H1 (cell line): ENCODE data around the gene KLF6. TPM values are rescaled to one million over a fixed set of nuclear protein-coding genes. Genes with fewer than 3 reads are reported as not detected.
A peak's percentile ranks its signal among the peaks of the same experiment; 100 is the strongest.

Experiments used
- CTCF ChIA-PET: fragments of 300-600 bp; sonication (Branson Sonifier 250); formaldehyde crosslinking; loops from one replicate; lab custom pipeline; 2021; ENCODE audit not compliant: partially characterized antibody; lab: Charles Lee
- POLR2A ChIA-PET: fragments of 300-600 bp; sonication (Branson Sonifier 250); formaldehyde crosslinking; loops from one replicate; lab custom pipeline; 2021; ENCODE audit warnings: inconsistent platforms; ENCODE audit not compliant: partially characterized antibody; lab: Charles Lee
- DNase-seq, 2 experiments: peaks; one replicate each; pipeline versions ENCODE4 v3.0.0 to v3.0.0-alpha.2; 2010 to 2022; ENCODE audit warnings: low spot score in 2 of 2, low read depth in 1 of 2, mixed read lengths in 1 of 2
- FAIRE-seq: peaks from 2 replicates; lab custom pipeline; 2011; peaks lifted over from hg19 to GRCh38; lab: Jason Lieb, UNC
- H2AFZ ChIP-seq: 2 replicates; pipeline ENCODE4 v1.8.1; 2012; ENCODE audit warnings: low read length, inconsistent platforms
- H2AK5ac ChIP-seq: 2 replicates; pipeline ENCODE4 v1.6.1; 2013; ENCODE audit warnings: low read depth, low read length
- H2BK120ac ChIP-seq: replicated peaks from 2 replicates; pipeline ENCODE3; 2013; ENCODE audit warnings: low read depth, low read length, inconsistent platforms
- H2BK12ac ChIP-seq: 2 replicates; pipeline ENCODE4 v1.6.1; 2013; ENCODE audit warnings: low read depth, low read length
- H2BK15ac ChIP-seq: 2 replicates; pipeline ENCODE4 v1.6.1; 2013; ENCODE audit warnings: low read length
- H2BK20ac ChIP-seq: 2 replicates; pipeline ENCODE4 v1.6.1; 2013; ENCODE audit warnings: low read length
- H2BK5ac ChIP-seq: 2 replicates; pipeline ENCODE4 v1.6.1; 2013; ENCODE audit warnings: low read depth, low read length
- H3K14ac ChIP-seq: 2 replicates; pipeline ENCODE4 v1.6.1; 2013; ENCODE audit warnings: inconsistent platforms; ENCODE audit not compliant: insufficient read length
- H3K18ac ChIP-seq: 2 replicates; pipeline ENCODE4 v1.6.1; 2013; ENCODE audit warnings: low read length; ENCODE audit errors: extremely low read depth
- H3K23ac ChIP-seq: 2 replicates; pipeline ENCODE4 v1.6.1; 2013; ENCODE audit warnings: inconsistent platforms; ENCODE audit not compliant: insufficient read length
- H3K23me2 ChIP-seq: 2 replicates; pipeline ENCODE4 v1.6.1; 2013; ENCODE audit warnings: low read depth, low read length
- H3K27ac ChIP-seq: 2 replicates; pipeline ENCODE4 v1.6.1; 2011; ENCODE audit warnings: low read depth, low read length, inconsistent platforms
- H3K27me3 ChIP-seq, 4 experiments: replicated peaks in 1 of 4; 1 replicate in 1 of 4; 2 replicates in 3 of 4; pipeline versions ENCODE4 v1.6.1 to v1.8.1; 2011 to 2013; ENCODE audit warnings: low read length in 3 of 4, mild to moderate bottlenecking in 3 of 4, inconsistent platforms in 2 of 4, mixed read lengths in 2 of 4, moderate library complexity in 1 of 4; ENCODE audit not compliant: control insufficient read depth in 3 of 4, insufficient read depth in 3 of 4; ENCODE audit errors: extremely low read depth in 1 of 4
- H3K36me3 ChIP-seq, 4 experiments: 2 replicates each; pipeline versions ENCODE4 v1.6.1 to v1.8.1; 2011 to 2013; ENCODE audit warnings: mild to moderate bottlenecking in 4 of 4, low read length in 3 of 4, moderate library complexity in 2 of 4, control low read depth in 1 of 4, inconsistent platforms in 1 of 4; ENCODE audit not compliant: insufficient read depth in 4 of 4, control insufficient read depth in 2 of 4
- H3K4ac ChIP-seq: replicated peaks from 2 replicates; pipeline ENCODE3; 2013; ENCODE audit warnings: low read length, low read depth, mixed read lengths, inconsistent platforms; ENCODE audit not compliant: insufficient read length
- H3K4me1 ChIP-seq, 4 experiments: replicated peaks in 1 of 4; 1 replicate in 1 of 4; 2 replicates in 3 of 4; pipeline versions ENCODE4 v1.6.1 to v1.8.1; 2011 to 2013; ENCODE audit warnings: low read length in 3 of 4, inconsistent platforms in 2 of 4, mixed read lengths in 1 of 4; ENCODE audit not compliant: insufficient read depth in 4 of 4, control insufficient read depth in 3 of 4
- H3K4me2 ChIP-seq, 2 experiments: 2 replicates each; pipeline versions ENCODE4 v1.6.1 to v1.8.1; 2011 to 2013; ENCODE audit warnings: low read depth in 2 of 2, low read length in 2 of 2, control low read depth in 1 of 2, inconsistent platforms in 1 of 2, mild to moderate bottlenecking in 1 of 2; ENCODE audit not compliant: insufficient read depth in 1 of 2
- H3K4me3 ChIP-seq, 4 experiments: fragments of 200-600, 300-600 bp in 1 of 4; sonication (generic), shearing (Covaris generic), sonication (Bioruptor Twin) in 1 of 4; 2 replicates each; pipeline versions ENCODE4 v1.5.1 to v1.8.1; 2011 to 2016; ENCODE audit warnings: low read length in 4 of 4, low read depth in 3 of 4, control low read depth in 2 of 4, inconsistent platforms in 2 of 4, mild to moderate bottlenecking in 2 of 4, mixed read lengths in 1 of 4, moderate library complexity in 1 of 4; ENCODE audit not compliant: insufficient read depth in 2 of 4; ENCODE audit errors: extremely low read depth in 1 of 4
- H3K56ac ChIP-seq: replicated peaks from 2 replicates; pipeline ENCODE3; 2013; ENCODE audit warnings: low read depth, mild to moderate bottlenecking, mixed read lengths, low read length, inconsistent platforms; ENCODE audit not compliant: insufficient read length
- H3K79me1 ChIP-seq: 2 replicates; pipeline ENCODE4 v1.6.1; 2013; ENCODE audit warnings: low read depth, low read length, control low read depth
- H3K79me2 ChIP-seq, 2 experiments: 2 replicates each; pipeline versions ENCODE4 v1.6.1 to v1.8.1; 2012 to 2013; ENCODE audit warnings: low read length in 2 of 2, mild to moderate bottlenecking in 2 of 2, inconsistent platforms in 1 of 2; ENCODE audit not compliant: insufficient read depth in 2 of 2, control insufficient read depth in 1 of 2
- H3K9ac ChIP-seq, 4 experiments: replicated peaks in 1 of 4; 1 replicate in 1 of 4; 2 replicates in 3 of 4; pipeline versions ENCODE4 v1.6.1 to v1.8.1; 2011 to 2013; ENCODE audit warnings: low read depth in 3 of 4, low read length in 3 of 4, control low read depth in 2 of 4, mild to moderate bottlenecking in 2 of 4, moderate library complexity in 2 of 4, inconsistent platforms in 1 of 4; ENCODE audit errors: extremely low read depth in 1 of 4
- H3K9me3 ChIP-seq, 2 experiments: 2 replicates each; pipeline versions ENCODE4 v1.6.1 to v1.8.1; 2012 to 2013; ENCODE audit warnings: mild to moderate bottlenecking in 2 of 2, moderate library complexity in 2 of 2, control low read depth in 1 of 2, inconsistent platforms in 1 of 2, low read depth in 1 of 2, low read length in 1 of 2, mixed read lengths in 1 of 2; ENCODE audit not compliant: insufficient read depth in 2 of 2
- H4K20me1 ChIP-seq, 2 experiments: replicated peaks in 1 of 2; 2 replicates each; pipeline versions ENCODE3 to v1.8.1; 2011 to 2013; ENCODE audit warnings: inconsistent platforms in 2 of 2, low read length in 2 of 2, mild to moderate bottlenecking in 1 of 2; ENCODE audit not compliant: insufficient read depth in 2 of 2, control insufficient read depth in 1 of 2
- H4K5ac ChIP-seq: 2 replicates; pipeline ENCODE4 v1.6.1; 2013; ENCODE audit warnings: low read length, low read depth, mixed read lengths, inconsistent platforms; ENCODE audit not compliant: insufficient read length
- H4K8ac ChIP-seq: 2 replicates; pipeline ENCODE4 v1.8.0; 2013; ENCODE audit warnings: mild to moderate bottlenecking, moderate library complexity, low read length, inconsistent platforms; ENCODE audit not compliant: insufficient read depth; ENCODE audit errors: extremely low read depth
- H4K91ac ChIP-seq: replicated peaks from 2 replicates; pipeline ENCODE3; 2013; ENCODE audit warnings: low read length, mixed read lengths, inconsistent platforms; ENCODE audit not compliant: insufficient read length
- CHD2 ChIP-seq: IDR thresholded peaks from 2 replicates; pipeline ENCODE4 v1.6.1; 2012; ENCODE audit warnings: low read length, improper control_type of control experiment
- HDAC2 ChIP-seq, 2 experiments: fragments of 300-600 bp in 1 of 2; sonication (generic) in 1 of 2; IDR thresholded peaks; 2 replicates each; pipeline ENCODE4 v1.6.1; 2011 to 2012; ENCODE audit warnings: low read depth in 2 of 2, low read length in 2 of 2, mild to moderate bottlenecking in 2 of 2, moderate library complexity in 2 of 2, borderline replicate concordance in 1 of 2, inconsistent platforms in 1 of 2
- POLR2A ChIP-seq, 2 experiments: IDR thresholded peaks; 1 replicate in 1 of 2; 2 replicates in 1 of 2; pipeline ENCODE4 v1.6.1; 2011; ENCODE audit warnings: low read depth in 2 of 2, low read length in 2 of 2, mild to moderate bottlenecking in 2 of 2; ENCODE audit errors: control extremely low read depth in 1 of 2
- POLR2AphosphoS5 ChIP-seq: IDR thresholded peaks from 2 replicates; pipeline ENCODE4 v1.6.1; 2011; ENCODE audit warnings: low read depth, low read length
- RXRA ChIP-seq: IDR thresholded peaks from 2 replicates; pipeline ENCODE4 v1.6.1; 2011; ENCODE audit warnings: low read depth, mild to moderate bottlenecking, low read length, moderate library complexity; ENCODE audit not compliant: insufficient read depth
- SIN3A ChIP-seq, 2 experiments: IDR thresholded peaks in 1 of 2; conservative IDR thresholded peaks in 1 of 2; 2 replicates each; pipeline ENCODE4 v1.6.1; 2011 to 2012; ENCODE audit warnings: low read length in 2 of 2, improper control_type of control experiment in 1 of 2, low read depth in 1 of 2, mild to moderate bottlenecking in 1 of 2
- TAF1 ChIP-seq: IDR thresholded peaks from 2 replicates; pipeline ENCODE4 v1.6.1; 2011; ENCODE audit warnings: mild to moderate bottlenecking, low read depth, low read length
- WGBS, 2 experiments: shearing (Covaris generic) in 1 of 2; methylation state at CpG; one replicate each; pipeline versions ENCODE4 v1.1.6 to v1.1.7; 2013 to 2015; ENCODE audit warnings: low lambda C conversion rate in 2 of 2, mixed read lengths in 2 of 2, inconsistent platforms in 1 of 2, low coverage in 1 of 2, missing lambda C conversion rate in 1 of 2; ENCODE audit not compliant: insufficient replicate concordance in 2 of 2, insufficient coverage in 1 of 2, insufficient read length in 1 of 2; ENCODE audit errors: extremely low coverage in 1 of 2, missing lambda C conversion rate in 1 of 2; 5-methylcytosine and 5-hydroxymethylcytosine counted together
- long read RNA-seq, 2 experiments: library from RNA in 1 of 2; library from capped mRNA in 1 of 2; stranded (forward); transcript quantifications; one replicate each; pipeline ENCODE4 v2.0.0, GENCODE V29; 2021; ENCODE audit warnings: inconsistent platforms in 1 of 2
- polyA minus RNA-seq, 3 experiments: library from RNA; depleted of rRNA, polyadenylated mRNA; stranded (reverse); fragments of >200 nt; gene quantifications; 1 replicate in 2 of 3; 2 replicates in 1 of 3; pipeline ENCODE4 v1.2.3, GENCODE V29; 2011
- polyA plus RNA-seq, 7 experiments: library from polyadenylated mRNA; depleted of rRNA in 3 of 7; stranded (reverse) in 5 of 7; unstranded in 2 of 7; fragments of >200 nt in 5 of 7; fragments of 200-250 nt in 2 of 7; gene quantifications; 1 replicate in 5 of 7; 2 replicates in 1 of 7; 4 replicates in 1 of 7; pipeline versions ENCODE4 v1.2.1 to v1.2.3, GENCODE V29; 2011 to 2013; ENCODE audit warnings: missing spikeins in 2 of 7, mixed read lengths in 2 of 7
- total RNA-seq: library from RNA; stranded (reverse); fragmentation: NEBNext Ultra II Directional; extraction: Animal tissue kit (Norgen Biotek cat#: 25700); gene quantifications from 2 replicates; pipeline ENCODE4 v1.2.1, GENCODE V29; 2021
- TF ChIP-seq, protein P1 (sequence below): IDR thresholded peaks from 2 replicates; pipeline ENCODE4 v1.6.1; 2012; ENCODE audit warnings: inconsistent platforms

KLF6 gene
- total RNA-seq (19.5 and 23.0 TPM in 2 replicates), polyA plus RNA-seq (2011; rRNA removed) (5.7 and 10.1 TPM in 2 replicates), polyA minus RNA-seq (2011; rRNA and poly(A)+ RNA removed) (19.2 and 29.7 TPM in 2 replicates)
- polyA plus RNA-seq (2011; cell fraction: cytosol; rRNA removed): 8.9 TPM
- 19.0 TPM for polyA plus RNA-seq (2011; cell fraction: nucleus; rRNA removed)
- polyA plus RNA-seq (2012, experiment 1 of 2): 9.4 to 16.4 TPM (median 12.4 TPM) in 4 replicates
- polyA plus RNA-seq (2012, experiment 2 of 2): 4.0 TPM
- polyA plus RNA-seq (2013, experiment 1 of 2): 9.9 TPM
- polyA plus RNA-seq (2013, experiment 2 of 2): 10.1 TPM
- 9.5 TPM for polyA minus RNA-seq (2011; cell fraction: cytosol; rRNA and poly(A)+ RNA removed)
- 108 TPM for polyA minus RNA-seq (2011; cell fraction: nucleus; rRNA and poly(A)+ RNA removed)
- long read RNA-seq, experiment 1, full-length matches to known transcripts: 6 of 13 reads
- long read RNA-seq, experiment 1, partial matches to known transcripts: 0 of 13 reads
- long read RNA-seq, experiment 1, other reads (novel, unspliced or antisense): 7 of 13 reads
- long read RNA-seq, experiment 2, partial matches to known transcripts: 0 of 8 reads
- long read RNA-seq, experiment 2, other reads (novel, unspliced or antisense): 8 of 8 reads

DNA sequence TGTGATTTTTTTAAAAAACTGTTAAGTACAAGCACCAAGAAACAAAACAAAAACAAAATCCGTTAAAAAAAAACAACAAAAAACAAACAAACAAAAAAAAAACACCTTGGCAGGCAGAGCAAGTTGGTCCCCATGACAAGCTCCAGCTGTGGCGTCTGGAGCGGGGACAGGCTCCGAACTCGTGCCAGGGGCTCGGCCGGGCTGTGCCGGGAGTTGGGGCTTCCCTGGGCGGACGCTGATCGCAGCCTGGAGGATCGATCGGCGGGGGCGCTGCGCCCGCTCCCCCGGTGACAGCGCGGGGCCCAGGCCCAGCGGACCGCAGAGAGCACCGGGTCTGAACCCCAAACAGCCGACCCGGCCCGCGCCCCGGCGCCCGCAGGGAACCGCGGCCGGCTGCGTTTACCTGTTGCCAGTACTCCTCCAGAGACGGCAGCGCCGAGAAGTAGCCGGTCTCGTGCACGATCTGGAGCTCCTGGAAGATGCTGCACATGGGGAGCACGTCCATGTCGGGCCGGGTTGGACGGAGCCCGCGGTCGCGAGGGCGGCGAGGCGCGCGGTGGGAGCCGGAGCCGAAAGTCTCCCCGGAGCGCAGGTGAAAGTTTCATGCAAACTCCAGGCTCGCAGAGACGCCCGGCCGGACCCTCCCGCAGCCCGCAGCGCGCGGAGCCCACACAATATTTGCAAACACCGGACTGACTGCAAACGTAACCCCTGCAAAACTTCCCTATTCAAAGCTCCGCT lies at the start of gene KLF6:
Gene KLF6, minus strand, starts transcription at position 700 of the 741 bp plus-strand sequence. Its CDS starts 195 bp downstream, at position 505.
- Histone ChIP-seq H2BK15ac (peak within 1 kb of the TSS; percentile 46; the same call in 1 of the 2 replicates), H2BK5ac (peak within 1 kb of the TSS; percentile 93), H3K79me1 (peaks cover 22% of the 10 kb centered on the region), H3K4me2 (peak within 1 kb of the TSS; percentile 93 to 94), H3K23ac (no peak within 1 kb of the TSS), H4K8ac (peak within 1 kb of the TSS; percentile 99), H2BK12ac (peak within 1 kb of the TSS; percentile 88), H3K4ac (peak within 1 kb of the TSS; percentile 32), H2AK5ac (0 out of 2 replicates have a peak within 1 kb of the TSS, but pooled peaks have one; percentile 34), H3K23me2 (peaks cover 16% of the 10 kb centered on the region), H3K79me2 (peaks cover 6 to 50% of the 10 kb centered on the region in 2 experiments), H3K18ac (peak within 1 kb of the TSS; percentile 78), H2BK20ac (no peak within 1 kb of the TSS), H3K27me3 (no peaks in the 10 kb centered on the region), H3K9me3 (no peaks in the 10 kb centered on the region), H2BK120ac (peak within 1 kb of the TSS; percentile 45), H2AFZ (no peak within 1 kb of the TSS), H4K5ac (peak within 1 kb of the TSS; percentile 78), H3K14ac (peak within 1 kb of the TSS; percentile 73), H3K56ac (peak within 1 kb of the TSS; percentile 88), H3K36me3 (peaks cover 16 to 22% (median 22%) of the 10 kb centered on the region in 4 experiments), H3K4me1 (peaks cover 5 to 17% (median 12%) of the 10 kb centered on the region in 4 experiments), H4K20me1 (peaks cover 23 to 27% of the 10 kb centered on the region in 2 experiments), H3K9ac (peak within 1 kb of the TSS; percentile 88 to 100 (median 91)), H3K4me3 (peak within 1 kb of the TSS; percentile 72 to 91 (median 86)), H4K91ac (peak within 1 kb of the TSS; percentile 71), H3K27ac (peak within 1 kb of the TSS; percentile 95)
- 1% methylated on average over 38 of the region's 69 CpGs; no CpG with 5 or more reads in 1 of the 2 experiments for WGBS, 2 experiments
- CTCF ChIA-PET: interaction anchor here (0.8 kb wide), 1 partner anchor 45 kb away, joined by 3 read pairs; no protein-coding TSS in a partner anchor
- POLR2A ChIA-PET: interaction anchor here (0.6 to 4.0 kb wide), 44 partner anchors 9 to 946 kb away, joined by 3 to 43 read pairs (median 3); no protein-coding TSS in a partner anchor
- DNase-seq (peak in 1 of 2 experiments; percentile 70), FAIRE-seq (no peak)
- TF ChIP-seq TAF1: peak; percentile 59; the same call in 1 of the 2 replicates
- no peak for TF ChIP-seq HDAC2 (IDR thresholded peaks at IDR 0.05; ENCODE audit: borderline replicate concordance in 1 of 2, low read depth in 2 of 2, low read length in 2 of 2)
- TF ChIP-seq POLR2AphosphoS5: peak; percentile 69
- TF ChIP-seq SIN3A (conservative IDR thresholded peaks at IDR 0.05 in 1 of 2, IDR thresholded peaks at IDR 0.05 in 1 of 2; ENCODE audit: low read depth in 1 of 2, low read length in 2 of 2): peak in 1 of 2 experiments; percentile 25; a peak in 1 of 4 replicates
- TF ChIP-seq CHD2: no peak
- TF ChIP-seq, protein P1, sequence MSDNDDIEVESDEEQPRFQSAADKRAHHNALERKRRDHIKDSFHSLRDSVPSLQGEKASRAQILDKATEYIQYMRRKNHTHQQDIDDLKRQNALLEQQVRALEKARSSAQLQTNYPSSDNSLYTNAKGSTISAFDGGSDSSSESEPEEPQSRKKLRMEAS: peak; percentile 15; the same call in 1 of the 2 replicates
- peak in 1 of 2 experiments; percentile 71; a peak in 1 of 3 replicates for TF ChIP-seq POLR2A (IDR thresholded peaks at IDR 0.05; ENCODE audit: control extremely low read depth in 1 of 2, low read depth in 2 of 2, low read length in 2 of 2)
- TF ChIP-seq RXRA: no peak
